B cell (primary cell): ENCODE results near the gene MAP3K5. TPM values are rescaled to one million over a fixed set of nuclear protein-coding genes. Genes with fewer than 3 reads are reported as not detected.

Experiments used
- ATAC-seq: fragments of 200-7000 bp; cut with Tn5 transposase; one replicate; pipeline ENCODE4 v1.10.0; 2021; ENCODE audit warnings: low read depth, mild to moderate bottlenecking, moderate number of reproducible peaks, moderate library complexity
- CTCF ChIA-PET: fragments of 350-600 bp; sonication (Branson Sonifier 250); formaldehyde crosslinking; loops from one replicate; lab custom pipeline; 2021; ENCODE audit warnings: antibody characterized with exemption, inconsistent platforms; lab: Charles Lee
- POLR2A ChIA-PET: fragments of 350-600 bp; sonication (Branson Sonifier 250); formaldehyde crosslinking; loops from one replicate; lab custom pipeline; 2021; ENCODE audit warnings: antibody characterized with exemption; lab: Charles Lee
- DNase-seq: peaks from one replicate; pipeline ENCODE4 v3.0.0; 2013
- H2AFZ ChIP-seq: 2 replicates; pipeline ENCODE4 v1.6.1; 2012; ENCODE audit warnings: mild to moderate bottlenecking, low read depth, low read length; ENCODE audit not compliant: insufficient read depth, poor library complexity, severe bottlenecking
- H3K27ac ChIP-seq, 2 donors: 1 replicate in 1 of 2; 2 replicates in 1 of 2; pipeline ENCODE4 v1.5.1; 2012 to 2013; ENCODE audit warnings: low read length in 2 of 2, mild to moderate bottlenecking in 2 of 2, moderate library complexity in 1 of 2
- H3K27me3 ChIP-seq, 4 experiments: fragments of 200-600 bp in 1 of 4; sonication (generic) in 1 of 4; replicated peaks in 1 of 4; 1 replicate in 2 of 4; 2 replicates in 2 of 4; pipeline versions ENCODE4 v1.6.1 to v1.7.0; 2013 to 2016; ENCODE audit warnings: low read length in 3 of 4, mild to moderate bottlenecking in 2 of 4, mixed read lengths in 1 of 4, moderate library complexity in 1 of 4; ENCODE audit not compliant: insufficient read depth in 4 of 4, control insufficient read depth in 3 of 4; ENCODE audit errors: control extremely low read depth in 1 of 4
- H3K36me3 ChIP-seq, 2 experiments: replicated peaks in 1 of 2; 1 replicate in 1 of 2; 2 replicates in 1 of 2; pipeline versions ENCODE4 v1.6.1 to v1.7.1; 2013; ENCODE audit warnings: low read length in 1 of 2; ENCODE audit not compliant: insufficient read depth in 2 of 2, control insufficient read depth in 1 of 2; ENCODE audit errors: control extremely low read depth in 1 of 2, extremely low read depth in 1 of 2
- H3K4me1 ChIP-seq, 2 donors: fragments of 200-600 bp in 1 of 2; sonication (generic) in 1 of 2; 1 replicate in 1 of 2; 2 replicates in 1 of 2; pipeline versions ENCODE4 v1.5.1 to v1.6.1; 2013 to 2017; ENCODE audit warnings: low read length in 2 of 2; ENCODE audit not compliant: control insufficient read depth in 2 of 2, insufficient read depth in 2 of 2
- H3K4me2 ChIP-seq: replicated peaks from 2 replicates; pipeline ENCODE3; 2012; ENCODE audit warnings: mild to moderate bottlenecking, low read depth, low read length; ENCODE audit not compliant: poor library complexity, severe bottlenecking
- H3K4me3 ChIP-seq, 5 experiments: fragments of 200-600 bp in 1 of 5; sonication (generic) in 1 of 5; 1 replicate in 3 of 5; 2 replicates in 2 of 5; pipeline versions ENCODE4 v1.5.1 to v1.7.0; 2011 to 2016; ENCODE audit warnings: low read length in 4 of 5, mild to moderate bottlenecking in 4 of 5, low read depth in 2 of 5, control low read depth in 1 of 5, moderate library complexity in 1 of 5; ENCODE audit not compliant: insufficient read depth in 1 of 5; ENCODE audit errors: control extremely low read depth in 1 of 5, extremely low read depth in 1 of 5
- H3K79me2 ChIP-seq: fragments of 200-600 bp; sonication (generic); one replicate; pipeline ENCODE4 v1.6.0; 2016; ENCODE audit warnings: low read length; ENCODE audit not compliant: control insufficient read depth, insufficient read depth
- H3K9ac ChIP-seq: fragments of 200-600 bp; sonication (generic); 2 replicates; pipeline ENCODE4 v1.6.1; 2017; ENCODE audit warnings: mild to moderate bottlenecking, low read length, moderate library complexity
- H3K9me3 ChIP-seq, 3 donors: one replicate each; pipeline versions ENCODE4 v1.6.1 to v1.7.1; 2013; ENCODE audit warnings: low read length in 2 of 3; ENCODE audit not compliant: control insufficient read depth in 2 of 3, insufficient read depth in 1 of 3; ENCODE audit errors: control extremely low read depth in 1 of 3
- H4K20me1 ChIP-seq: 2 replicates; pipeline ENCODE4 v1.6.0; 2012; ENCODE audit warnings: mild to moderate bottlenecking, low read length; ENCODE audit not compliant: insufficient read depth, control insufficient read depth, poor library complexity, severe bottlenecking
- H3K27ac Mint-ChIP-seq: one replicate; pipeline ENCODE4 v1.8.0; 2021; ENCODE audit warnings: mixed read lengths
- H3K27me3 Mint-ChIP-seq: one replicate; pipeline ENCODE4 v1.8.0; 2021; ENCODE audit warnings: mixed read lengths
- H3K4me1 Mint-ChIP-seq: one replicate; pipeline ENCODE4 v1.8.0; 2021; ENCODE audit warnings: mixed read lengths
- H3K4me3 Mint-ChIP-seq: one replicate; pipeline ENCODE4 v1.8.0; 2021; ENCODE audit warnings: mixed read lengths
- H3K9me3 Mint-ChIP-seq: one replicate; pipeline ENCODE4 v1.8.0; 2022; ENCODE audit warnings: mixed read lengths; ENCODE audit not compliant: insufficient read depth
- CTCF ChIP-seq: fragments of 200-600 bp; IDR thresholded peaks from one replicate; pipeline ENCODE4 v1.8.0; 2022; ENCODE audit warnings: antibody characterized with exemption, mild to moderate bottlenecking
- EZH2 ChIP-seq: IDR thresholded peaks from 2 replicates; pipeline ENCODE4 v1.6.1; 2012; ENCODE audit warnings: borderline replicate concordance, low read depth, mild to moderate bottlenecking, moderate library complexity, low read length; ENCODE audit not compliant: insufficient read depth, poor library complexity, severe bottlenecking
- WGBS: methylation state at CpG from one replicate; pipeline ENCODE4 v1.1.5; 2013; ENCODE audit warnings: missing lambda C conversion rate; ENCODE audit not compliant: insufficient coverage; 5-methylcytosine and 5-hydroxymethylcytosine counted together
- intact Hi-C: fragments of 100-400 bp; cut with micrococcal nuclease; formaldehyde crosslinking; loops from one replicate; pipeline ENCODE4 v1.10.0; 2022
- polyA plus RNA-seq: library from polyadenylated mRNA; depleted of rRNA; stranded (reverse); fragments of >200 nt; gene quantifications from 2 replicates; pipeline ENCODE4 v1.2.3, GENCODE V29; 2012
- total RNA-seq, 2 donors: library from RNA; stranded (reverse); fragments of 120-200 nt in 1 of 2; gene quantifications; 1 replicate in 1 of 2; 2 replicates in 1 of 2; pipeline versions ENCODE4 v1.2.3 to v1.2.4, GENCODE V29; 2013 to 2022

The MAP3K5 gene
- total and polyA plus RNA-seq, 2 donors (not counting 1 experiment from before 2014, with no cell fraction given): 5.7 to 34.1 TPM

GRCh38 chr6:136535017-136535765 lies 257.1 kb downstream of the MAP3K5 start:
- Mint-ChIP-seq H3K4me3 (no peak overlapping the region), H3K27ac (no peak overlapping the region), H3K9me3 (peaks cover 2% of the 10 kb centered on the region), H3K4me1 (no peaks in the 10 kb centered on the region), H3K27me3 (peaks cover 11% of the 10 kb centered on the region)
- intact Hi-C loops: no loop called here
- no peaks in the 10 kb centered on the region for H3K27me3 ChIP-seq
- H4K20me1 ChIP-seq: no peaks in the 10 kb centered on the region
- H3K27ac ChIP-seq: no peak overlapping the region
- no peaks in the 10 kb centered on the region for H3K9me3 ChIP-seq
- H3K36me3 ChIP-seq: no peaks in the 10 kb centered on the region
- ChIA-PET CTCF (no interaction called here), POLR2A (no interaction called here)
- no peak overlapping the region for H3K9ac ChIP-seq
- 71% methylated on average over 1 of the region's 5 CpGs for WGBS
- no peak overlapping the region for H3K4me2 ChIP-seq
- TF ChIP-seq CTCF (no peak), EZH2 (no peak)
- DNase-seq: no peak
- no peak overlapping the region for H3K4me3 ChIP-seq
- H2AFZ ChIP-seq: no peak overlapping the region
- H3K79me2 ChIP-seq: no peaks in the 10 kb centered on the region
- no peaks in the 10 kb centered on the region for H3K4me1 ChIP-seq
- no peak for ATAC-seq

GRCh38 chr6:136534268-136534667 lies 258.0 kb downstream of the MAP3K5 start:
- TF ChIP-seq CTCF (no peak), EZH2 (no peak)
- no peak for ATAC-seq
- Mint-ChIP-seq H3K4me1 (no peaks in the 10 kb centered on the region), H3K9me3 (peaks cover 2% of the 10 kb centered on the region), H3K27me3 (peaks cover 12% of the 10 kb centered on the region), H3K27ac (no peak overlapping the region), H3K4me3 (no peak overlapping the region)
- intact Hi-C loops: no loop called here
- Histone ChIP-seq H3K4me2 (no peak overlapping the region), H3K9ac (no peak overlapping the region), H3K27me3 (no peaks in the 10 kb centered on the region), H3K9me3 (no peaks in the 10 kb centered on the region), H3K4me1 (no peaks in the 10 kb centered on the region), H3K79me2 (no peaks in the 10 kb centered on the region), H3K27ac (no peak overlapping the region), H4K20me1 (no peaks in the 10 kb centered on the region), H3K36me3 (no peaks in the 10 kb centered on the region), H2AFZ (no peak overlapping the region), H3K4me3 (no peak overlapping the region)
- WGBS: no CpG with 5 or more reads among the region's 3 CpGs
- DNase-seq: no peak
- POLR2A ChIA-PET: no interaction called here
- CTCF ChIA-PET: no interaction called here
